HG02870 (cell line): ENCODE results near the gene CACNA1H.
"Not testable (repeated sequence)": the region's sequence is repeated elsewhere in the genome, so short reads cannot be mapped to it uniquely, and the experiment has no call there.

Source experiments
- ATAC-seq: cut with Tn5 transposase; IDR thresholded peaks from one replicate; pipeline ENCODE4 v1.9.1; 2021; ENCODE audit warnings: mild to moderate bottlenecking, moderate library complexity; ENCODE audit not compliant: unreplicated experiment

CACNA1H gene

GRCh38 chr16:1185460-1186207 lies 32.7 kb downstream of the CACNA1H start:
- ATAC-seq, result not testable (repeated sequence)

GRCh38 chr16:1188432-1189189 lies 35.7 kb downstream of the CACNA1H start:
- no peak for ATAC-seq

GRCh38 chr16:1189455-1189854 lies 36.5 kb downstream of the CACNA1H start:
- ATAC-seq, result no peak

- ATAC-seq, result not testable (repeated sequence)
Observed at GRCh38 chr16:1190789-1191188, 37.9 kb downstream of the CACNA1H start.

GRCh38 chr16:1192384-1193073 lies 39.6 kb downstream of the CACNA1H start:
- ATAC-seq, result no peak

- ATAC-seq, result no peak
Observed at GRCh38 chr16:1193143-1193824, 40.4 kb downstream of the CACNA1H start.

- no peak for ATAC-seq
Observed at GRCh38 chr16:1193825-1194581, 41.1 kb downstream of the CACNA1H start.

- no peak for ATAC-seq
Observed at GRCh38 chr16:1194665-1195392, 41.9 kb downstream of the CACNA1H start.

- ATAC-seq, result no peak
Observed at GRCh38 chr16:1195393-1195666, 42.4 kb downstream of the CACNA1H start.

GRCh38 chr16:1196494-1196893 lies 43.6 kb downstream of the CACNA1H start:
- no peak for ATAC-seq

GRCh38 chr16:1197237-1197866 lies 44.4 kb downstream of the CACNA1H start:
- ATAC-seq, result no peak

GRCh38 chr16:1198194-1198593 lies 45.3 kb downstream of the CACNA1H start:
- no peak for ATAC-seq

GRCh38 chr16:1198671-1199346 lies 45.9 kb downstream of the CACNA1H start:
- not testable (repeated sequence) for ATAC-seq

- no peak for ATAC-seq
Observed at GRCh38 chr16:1199347-1200013, 46.6 kb downstream of the CACNA1H start.

- no peak for ATAC-seq
Observed at GRCh38 chr16:1200014-1200627, 47.2 kb downstream of the CACNA1H start.

GRCh38 chr16:1201444-1201843 lies 48.5 kb downstream of the CACNA1H start:
- ATAC-seq, result no peak

GRCh38 chr16:1202274-1202673 lies 49.4 kb downstream of the CACNA1H start:
- ATAC-seq, result no peak

- ATAC-seq, result no peak
Observed at GRCh38 chr16:1204933-1205332, 52.0 kb downstream of the CACNA1H start.
